ENCODE measurements around the gene SH3GLB1. TPM values are rescaled to one million over a fixed set of nuclear protein-coding genes. Genes with fewer than 3 reads are reported as not detected.

The SH3GLB1 gene
- total RNA-seq, 4 donors from 2014 or later, result 52.5 to 75.1 (median 63.4) TPM

DNA sequence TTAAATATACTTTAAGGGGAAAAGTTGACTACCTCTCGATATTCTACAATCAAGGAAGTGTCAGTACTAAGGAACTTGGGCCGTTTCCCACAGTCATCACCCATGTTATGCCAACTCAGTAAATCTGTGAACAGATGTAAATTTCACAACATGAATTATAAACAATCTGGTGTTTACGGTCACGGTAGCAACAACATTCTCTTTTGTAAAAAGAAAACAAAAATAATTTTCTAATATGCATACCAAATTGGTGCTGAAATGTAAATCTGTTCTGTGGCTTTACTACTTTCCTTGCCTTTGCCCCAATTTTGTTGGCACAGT, 1.2 kb downstream of the SH3GLB1 start:
- no peak for TF ChIP-seq POLR2AphosphoS5 (IDR thresholded peaks at IDR 0.05)
- TF ChIP-seq, protein P1, sequence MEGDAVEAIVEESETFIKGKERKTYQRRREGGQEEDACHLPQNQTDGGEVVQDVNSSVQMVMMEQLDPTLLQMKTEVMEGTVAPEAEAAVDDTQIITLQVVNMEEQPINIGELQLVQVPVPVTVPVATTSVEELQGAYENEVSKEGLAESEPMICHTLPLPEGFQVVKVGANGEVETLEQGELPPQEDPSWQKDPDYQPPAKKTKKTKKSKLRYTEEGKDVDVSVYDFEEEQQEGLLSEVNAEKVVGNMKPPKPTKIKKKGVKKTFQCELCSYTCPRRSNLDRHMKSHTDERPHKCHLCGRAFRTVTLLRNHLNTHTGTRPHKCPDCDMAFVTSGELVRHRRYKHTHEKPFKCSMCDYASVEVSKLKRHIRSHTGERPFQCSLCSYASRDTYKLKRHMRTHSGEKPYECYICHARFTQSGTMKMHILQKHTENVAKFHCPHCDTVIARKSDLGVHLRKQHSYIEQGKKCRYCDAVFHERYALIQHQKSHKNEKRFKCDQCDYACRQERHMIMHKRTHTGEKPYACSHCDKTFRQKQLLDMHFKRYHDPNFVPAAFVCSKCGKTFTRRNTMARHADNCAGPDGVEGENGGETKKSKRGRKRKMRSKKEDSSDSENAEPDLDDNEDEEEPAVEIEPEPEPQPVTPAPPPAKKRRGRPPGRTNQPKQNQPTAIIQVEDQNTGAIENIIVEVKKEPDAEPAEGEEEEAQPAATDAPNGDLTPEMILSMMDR (IDR thresholded peaks at IDR 0.05), result no peak
- no peak for TF ChIP-seq POLR2A (IDR thresholded peaks at IDR 0.05)
- TF ChIP-seq EP300 (IDR thresholded peaks at IDR 0.05; ENCODE audit: low read depth), result no peak
- Histone ChIP-seq H3K27me3 (no peaks in the 10 kb centered on the region), H3K36me3 (no peaks in the 10 kb centered on the region), H3K4me3 (peak overlapping the region; percentile 61 to 87 (median 78)), H3K9me3 (no peaks in the 10 kb centered on the region), H3K4me1 (peaks cover 7 to 50% (median 24%) of the 10 kb centered on the region in 4 donors), H3K27ac (peak overlapping the region; percentile 92 to 100 (median 98))
- in situ Hi-C loops (cut with MboI; ENCODE audit: low pct_ligation_motif_present in 1 of 4, low pct_unique_long_range_greater_than_20kb in 1 of 4, low sequenced_read_pairs in 3 of 4) (loop anchor here in 1 of 4 donors (25.0 kb wide), 1 partner anchor 207 kb away; the partner anchor contains the start of genes HS2ST1 and SELENOF), intact Hi-C loops (cut with DNase I; ENCODE audit: low total_unique reads) (loop anchor here (10.0 kb wide), 1 partner anchor 1121 kb away; the partner anchor contains the start of gene CCN1)
- peak; percentile 21 for DNase-seq
- WGBS, 2 donors (ENCODE audit: low coverage in 1 of 2), result 0 to 3% methylated on average over 2 to 4 of the region's 4 CpGs

DNA sequence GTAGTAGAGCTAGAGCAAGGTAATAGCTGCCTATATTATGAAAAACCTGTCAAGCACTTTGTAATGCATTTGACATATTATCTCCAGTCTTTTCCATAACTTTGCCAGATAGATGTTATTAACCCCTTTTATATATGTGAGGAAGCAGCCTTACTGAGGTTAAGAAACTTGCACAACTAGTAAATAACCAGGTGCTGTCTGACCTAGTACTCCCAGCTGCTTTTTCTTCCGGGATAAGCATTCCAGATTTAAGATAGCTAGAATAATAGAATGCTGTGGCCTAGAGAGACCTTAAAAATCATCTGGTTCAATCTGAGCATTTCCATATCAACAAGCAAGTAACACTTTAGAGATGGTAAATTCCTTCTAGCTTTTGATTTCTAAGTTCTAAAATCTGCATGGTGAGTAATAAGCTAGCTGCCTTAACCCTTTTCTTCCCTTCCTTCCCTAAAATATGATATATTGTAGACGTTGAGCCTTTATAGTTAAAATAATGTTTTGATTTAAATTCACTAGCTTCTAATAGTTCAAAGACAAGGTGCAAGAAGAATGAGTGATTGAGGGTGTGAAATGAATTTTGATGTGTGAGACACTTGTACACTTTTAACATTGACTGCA, 1.8 kb downstream of the SH3GLB1 start:
- H3K9me3 ChIP-seq, result no peaks in the 10 kb centered on the region
- WGBS, 2 donors (ENCODE audit: low coverage in 1 of 2), result 7 to 12% methylated on average over 2 of the region's 2 CpGs
- H3K4me1 ChIP-seq, result peaks cover 7 to 55% (median 25%) of the 10 kb centered on the region in 4 donors
- no peaks in the 10 kb centered on the region for H3K36me3 ChIP-seq
- TF ChIP-seq POLR2A (IDR thresholded peaks at IDR 0.05) (no peak), EP300 (IDR thresholded peaks at IDR 0.05; ENCODE audit: low read depth) (no peak), POLR2AphosphoS5 (IDR thresholded peaks at IDR 0.05) (no peak)
- TF ChIP-seq, protein P1 (IDR thresholded peaks at IDR 0.05), result no peak
- intact Hi-C loops (cut with DNase I; ENCODE audit: low total_unique reads), result loop anchor here (10.0 kb wide), 1 partner anchor 1121 kb away; the partner anchor contains the start of gene CCN1
- peak overlapping the region; percentile 92 to 100 (median 98) for H3K27ac ChIP-seq
- DNase-seq, result no peak
- peak overlapping the region; percentile 61 to 87 (median 78) for H3K4me3 ChIP-seq
- in situ Hi-C loops (cut with MboI; ENCODE audit: low pct_ligation_motif_present in 1 of 4, low pct_unique_long_range_greater_than_20kb in 1 of 4, low sequenced_read_pairs in 3 of 4), result loop anchor here in 1 of 4 donors (25.0 kb wide), 1 partner anchor 206 kb away; the partner anchor contains the start of genes HS2ST1 and SELENOF
- no peaks in the 10 kb centered on the region for H3K27me3 ChIP-seq

DNA sequence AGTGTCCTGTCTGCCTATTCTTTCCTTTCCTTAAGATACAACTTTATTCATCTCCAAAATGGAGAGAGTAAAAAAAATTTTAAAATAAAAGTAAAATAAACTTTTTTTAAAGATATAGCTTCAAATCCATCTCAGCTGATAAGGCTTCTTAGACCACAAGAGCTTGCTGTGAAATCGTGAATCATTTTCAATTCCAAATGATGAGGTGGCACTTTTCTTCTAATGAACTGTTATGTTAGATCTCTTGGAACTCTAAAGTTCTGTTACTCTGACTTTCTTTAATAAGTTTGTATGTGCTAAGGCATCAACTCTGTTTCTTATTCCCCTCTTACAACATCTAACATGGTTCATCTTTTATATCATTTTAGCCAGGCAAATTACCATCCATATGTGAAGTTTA, 4.5 kb downstream of the SH3GLB1 start:
- intact Hi-C loops (cut with DNase I; ENCODE audit: low total_unique reads), result loop anchor here (10.0 kb wide), 1 partner anchor 1124 kb away; the partner anchor contains the start of gene CCN1
- H3K4me1 ChIP-seq, result peaks cover 14 to 75% (median 39%) of the 10 kb centered on the region in 4 donors
- in situ Hi-C loops (cut with MboI; ENCODE audit: low pct_ligation_motif_present in 1 of 4, low pct_unique_long_range_greater_than_20kb in 1 of 4, low sequenced_read_pairs in 3 of 4), result loop anchor here in 1 of 4 donors (25.0 kb wide), 1 partner anchor 203 kb away; the partner anchor contains the start of genes HS2ST1 and SELENOF

More for the DNA sequence above, 4.5 kb downstream of the SH3GLB1 start:
- H3K27me3 ChIP-seq, result no peaks in the 10 kb centered on the region
- no peaks in the 10 kb centered on the region for H3K36me3 ChIP-seq
- no peak for TF ChIP-seq POLR2AphosphoS5 (IDR thresholded peaks at IDR 0.05)
- TF ChIP-seq, protein P1 (IDR thresholded peaks at IDR 0.05), result no peak
- no peak for TF ChIP-seq POLR2A (IDR thresholded peaks at IDR 0.05)
- TF ChIP-seq EP300 (IDR thresholded peaks at IDR 0.05; ENCODE audit: low read depth), result no peak
- no peak overlapping the region for H3K27ac ChIP-seq
- H3K4me3 ChIP-seq, result no peak overlapping the region
- no peak for DNase-seq
- H3K9me3 ChIP-seq, result no peaks in the 10 kb centered on the region
- 47 to 50% methylated on average over 1 of the region's 1 CpG for WGBS, 2 donors (ENCODE audit: low coverage in 1 of 2)
